Fibroblast of lung (primary cell): ENCODE measurements around the gene CYBA. TPM values are rescaled to one million over a fixed set of nuclear protein-coding genes. Genes with fewer than 3 reads are reported as not detected.

Experiments used
- DNase-seq, 2 donors: peaks; one replicate each; pipeline versions ENCODE4 v3.0.0 to v3.0.0-alpha.2; 2010; ENCODE audit warnings: low read depth in 2 of 2
- H2AFZ ChIP-seq: 2 replicates; pipeline ENCODE4 v1.5.1; 2012; ENCODE audit warnings: low read length, control low read depth, inconsistent platforms
- H3K27ac ChIP-seq: 2 replicates; pipeline ENCODE4 v1.5.1; 2011; ENCODE audit warnings: low read length, control low read depth; ENCODE audit not compliant: insufficient read depth
- H3K27me3 ChIP-seq: 2 replicates; pipeline ENCODE4 v1.5.1; 2011; ENCODE audit warnings: mild to moderate bottlenecking, low read length; ENCODE audit not compliant: control insufficient read depth, insufficient read depth
- H3K36me3 ChIP-seq: 2 replicates; pipeline ENCODE4 v1.5.1; 2011; ENCODE audit warnings: low read length; ENCODE audit not compliant: control insufficient read depth, insufficient read depth
- H3K4me1 ChIP-seq: 2 replicates; pipeline ENCODE4 v1.5.1; 2011; ENCODE audit warnings: low read length; ENCODE audit not compliant: control insufficient read depth, insufficient read depth; ENCODE audit errors: extremely low read depth
- H3K4me2 ChIP-seq: 2 replicates; pipeline ENCODE4 v1.5.1; 2011; ENCODE audit warnings: low read length, control low read depth; ENCODE audit not compliant: insufficient read depth; ENCODE audit errors: extremely low read depth
- H3K4me3 ChIP-seq, 4 experiments: fragments of 200-600 bp in 1 of 4; sonication (generic) in 1 of 4; replicated peaks in 1 of 4; 2 replicates each; pipeline ENCODE4 v1.5.1; 2011 to 2016; ENCODE audit warnings: low read length in 4 of 4, low read depth in 3 of 4, mild to moderate bottlenecking in 3 of 4, control low read depth in 2 of 4, inconsistent platforms in 1 of 4, mixed read lengths in 1 of 4; ENCODE audit not compliant: insufficient read depth in 1 of 4; ENCODE audit errors: control extremely low read depth in 1 of 4
- H3K79me2 ChIP-seq: 2 replicates; pipeline ENCODE4 v1.5.1; 2012; ENCODE audit warnings: mild to moderate bottlenecking, low read length, inconsistent platforms; ENCODE audit not compliant: control insufficient read depth, insufficient read depth
- H3K9ac ChIP-seq: 2 replicates; pipeline ENCODE4 v1.5.1; 2011; ENCODE audit warnings: mild to moderate bottlenecking, low read length, control low read depth; ENCODE audit not compliant: insufficient read depth
- H3K9me3 ChIP-seq: 2 replicates; pipeline ENCODE4 v1.5.1; 2012; ENCODE audit warnings: low read depth, low read length; ENCODE audit not compliant: control insufficient read depth, insufficient read depth
- H4K20me1 ChIP-seq: 2 replicates; pipeline ENCODE4 v1.5.1; 2011; ENCODE audit warnings: low read length; ENCODE audit not compliant: control insufficient read depth, insufficient read depth; ENCODE audit errors: extremely low read depth
- CTCF ChIP-seq, 2 donors: IDR thresholded peaks in 1 of 2; conservative IDR thresholded peaks in 1 of 2; 1 replicate in 1 of 2; 2 replicates in 1 of 2; pipeline ENCODE4 v1.5.1; 2011 to 2012; ENCODE audit warnings: low read length in 2 of 2, control low read depth in 1 of 2, inconsistent platforms in 1 of 2, low read depth in 1 of 2, mild to moderate bottlenecking in 1 of 2
- EZH2 ChIP-seq: IDR thresholded peaks from 2 replicates; pipeline ENCODE4 v1.5.1; 2012; ENCODE audit warnings: low read length, control low read depth, mild to moderate bottlenecking; ENCODE audit errors: missing control alignments
- polyA plus RNA-seq, 2 donors: library from polyadenylated mRNA; depleted of rRNA in 1 of 2; stranded (reverse) in 1 of 2; unstranded in 1 of 2; fragments of >200 nt; gene quantifications; 2 replicates each; pipeline ENCODE4 v1.2.1, GENCODE V29; 2011 to 2012; ENCODE audit warnings: missing spikeins in 1 of 2
- total RNA-seq: library from RNA; depleted of rRNA; stranded (reverse); fragments of >200 nt; gene quantifications from 2 replicates; pipeline ENCODE4 v1.2.1, GENCODE V29; 2014

Gene CYBA
- total and polyA plus RNA-seq, 2 donors (not counting 1 experiment from before 2014, with no cell fraction given): 74.7 to 124 TPM

GRCh38 chr16:88596483-88596882 is 54.4 kb downstream of the CYBA start:
- H3K4me1 ChIP-seq: no peaks in the 10 kb centered on the region
- H3K4me2 ChIP-seq: no peak overlapping the region
- peaks cover 23% of the 10 kb centered on the region for H3K36me3 ChIP-seq
- no peak overlapping the region for H3K9ac ChIP-seq
- H3K9me3 ChIP-seq: no peaks in the 10 kb centered on the region
- no peaks in the 10 kb centered on the region for H3K27me3 ChIP-seq
- H3K4me3 ChIP-seq: no peak overlapping the region
- DNase-seq: peak in 1 of 2 donors; percentile 10
- H4K20me1 ChIP-seq: no peaks in the 10 kb centered on the region
- no peak overlapping the region for H2AFZ ChIP-seq
- no peak overlapping the region for H3K27ac ChIP-seq
- TF ChIP-seq CTCF (conservative IDR thresholded peaks at IDR 0.05 in 1 of 2, IDR thresholded peaks at IDR 0.05 in 1 of 2; ENCODE audit: low read depth in 1 of 2, low read length in 2 of 2) (no peak), EZH2 (no peak)
- H3K79me2 ChIP-seq: peaks cover 4% of the 10 kb centered on the region

- no peak for DNase-seq
- H3K9ac ChIP-seq: no peak overlapping the region
- TF ChIP-seq CTCF (conservative IDR thresholded peaks at IDR 0.05 in 1 of 2, IDR thresholded peaks at IDR 0.05 in 1 of 2; ENCODE audit: low read depth in 1 of 2, low read length in 2 of 2) (no peak), EZH2 (no peak)
- H3K4me1 ChIP-seq: no peaks in the 10 kb centered on the region
- no peaks in the 10 kb centered on the region for H4K20me1 ChIP-seq
- H3K27me3 ChIP-seq: no peaks in the 10 kb centered on the region
- no peak overlapping the region for H2AFZ ChIP-seq
- H3K36me3 ChIP-seq: peaks cover 19% of the 10 kb centered on the region
- H3K79me2 ChIP-seq: peaks cover 4% of the 10 kb centered on the region
- H3K4me2 ChIP-seq: no peak overlapping the region
- no peak overlapping the region for H3K4me3 ChIP-seq
- no peak overlapping the region for H3K27ac ChIP-seq
- H3K9me3 ChIP-seq: no peaks in the 10 kb centered on the region
Measured at GRCh38 chr16:88595921-88596320, 54.9 kb downstream of the CYBA start.

- DNase-seq: no peak
- Histone ChIP-seq H3K27me3 (no peaks in the 10 kb centered on the region), H3K79me2 (peaks cover 4% of the 10 kb centered on the region), H3K36me3 (peaks cover 16% of the 10 kb centered on the region), H3K27ac (no peak overlapping the region), H3K9me3 (no peaks in the 10 kb centered on the region), H2AFZ (no peak overlapping the region), H3K4me1 (no peaks in the 10 kb centered on the region), H3K4me3 (no peak overlapping the region), H3K9ac (no peak overlapping the region), H4K20me1 (no peaks in the 10 kb centered on the region), H3K4me2 (no peak overlapping the region)
- TF ChIP-seq CTCF (conservative IDR thresholded peaks at IDR 0.05 in 1 of 2, IDR thresholded peaks at IDR 0.05 in 1 of 2; ENCODE audit: low read depth in 1 of 2, low read length in 2 of 2) (no peak), EZH2 (no peak)
Measured at GRCh38 chr16:88595101-88595500, 55.8 kb downstream of the CYBA start.
